HG02938 (cell line): Measurements from ENCODE around the gene UBA3.
A peak's percentile ranks its signal among the peaks of the same experiment; 100 is the strongest.

Experiments
- ATAC-seq: cut with Tn5 transposase; IDR thresholded peaks from one replicate; pipeline ENCODE4 v1.9.1; 2021; ENCODE audit warnings: mild to moderate bottlenecking, moderate library complexity; ENCODE audit not compliant: unreplicated experiment

The UBA3 gene

DNA sequence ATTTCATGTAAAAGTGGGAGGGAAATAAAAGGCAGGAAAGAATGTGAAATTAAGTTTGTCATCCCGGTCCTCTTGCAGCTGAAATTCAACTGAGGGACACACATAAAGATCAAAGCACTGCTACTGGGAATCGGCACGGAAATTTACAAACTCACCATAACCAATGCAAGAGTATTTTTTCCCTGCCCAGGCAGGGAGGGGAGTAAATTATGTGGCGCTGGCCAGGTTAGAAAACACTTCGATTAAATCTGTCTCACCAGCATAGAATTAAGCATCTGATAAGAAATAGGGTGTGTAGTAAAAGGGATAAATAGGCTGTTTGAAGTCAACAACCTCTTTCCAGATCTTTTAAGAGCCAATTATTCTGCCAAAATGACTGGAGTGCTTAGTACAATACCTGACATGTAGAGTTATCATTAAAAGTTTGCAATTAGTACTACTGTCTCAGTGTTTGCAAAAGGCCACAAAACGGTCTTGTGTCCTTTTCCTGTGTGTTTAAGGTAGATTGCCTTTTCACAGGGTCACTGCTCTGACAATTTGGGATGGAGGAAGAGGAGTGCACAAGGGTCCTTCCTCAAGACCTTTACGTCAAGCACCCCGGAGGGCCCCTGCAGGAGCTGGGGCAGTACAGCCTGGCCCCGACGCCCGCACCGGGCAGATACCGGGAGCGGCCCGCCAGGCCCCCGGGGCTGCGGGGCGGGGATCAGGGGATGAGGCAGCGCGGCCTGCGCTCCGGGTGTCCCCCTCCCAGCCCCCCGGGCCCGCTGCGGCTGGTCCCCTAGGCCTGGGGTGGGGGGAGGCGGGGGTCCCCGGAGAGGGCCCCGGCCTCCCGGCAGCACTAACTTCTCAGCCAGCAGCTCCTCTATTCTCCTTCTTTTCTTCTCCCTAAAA, 651 bp downstream of the UBA3 start:
- no peak for ATAC-seq

DNA sequence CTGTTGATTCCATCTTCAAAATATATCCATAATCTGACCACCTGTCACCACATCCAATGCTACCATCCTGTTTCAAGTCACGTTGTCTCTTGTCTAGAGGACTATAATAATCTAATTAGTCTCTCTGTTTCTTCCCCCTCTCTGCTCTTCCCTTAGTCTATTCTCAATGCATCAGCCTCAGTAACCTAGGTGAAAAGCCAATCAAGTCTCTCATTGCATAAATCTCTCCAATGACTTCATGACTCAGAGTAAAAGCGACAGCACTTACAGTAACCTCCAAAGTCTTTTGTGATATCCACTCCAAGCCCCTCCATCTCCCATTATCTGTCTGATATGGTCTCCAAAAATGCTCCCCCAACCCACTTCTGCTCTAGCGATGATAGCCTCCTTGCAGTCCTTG, 7.2 kb downstream of the UBA3 start:
- ATAC-seq = no peak

DNA sequence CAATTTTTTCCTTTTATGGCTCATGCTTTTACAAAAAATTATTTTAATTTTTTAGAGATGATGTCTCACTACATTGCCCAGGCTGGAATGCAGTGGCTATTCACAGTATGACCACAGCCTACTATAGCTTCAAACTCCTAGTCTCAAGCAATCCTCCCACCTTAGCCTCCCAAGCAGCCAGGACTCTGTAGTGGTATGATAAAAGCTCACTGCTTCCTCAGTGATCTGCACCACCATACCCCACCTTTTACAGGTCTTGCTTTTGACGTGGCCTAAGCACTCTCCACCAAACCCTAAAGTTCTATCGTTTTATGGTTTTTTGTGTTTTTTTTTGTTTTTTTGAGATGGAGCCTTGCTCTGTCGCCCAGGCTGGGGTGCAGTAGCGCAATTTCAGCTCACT, 14.0 kb downstream of the UBA3 start:
- no peak for ATAC-seq

DNA sequence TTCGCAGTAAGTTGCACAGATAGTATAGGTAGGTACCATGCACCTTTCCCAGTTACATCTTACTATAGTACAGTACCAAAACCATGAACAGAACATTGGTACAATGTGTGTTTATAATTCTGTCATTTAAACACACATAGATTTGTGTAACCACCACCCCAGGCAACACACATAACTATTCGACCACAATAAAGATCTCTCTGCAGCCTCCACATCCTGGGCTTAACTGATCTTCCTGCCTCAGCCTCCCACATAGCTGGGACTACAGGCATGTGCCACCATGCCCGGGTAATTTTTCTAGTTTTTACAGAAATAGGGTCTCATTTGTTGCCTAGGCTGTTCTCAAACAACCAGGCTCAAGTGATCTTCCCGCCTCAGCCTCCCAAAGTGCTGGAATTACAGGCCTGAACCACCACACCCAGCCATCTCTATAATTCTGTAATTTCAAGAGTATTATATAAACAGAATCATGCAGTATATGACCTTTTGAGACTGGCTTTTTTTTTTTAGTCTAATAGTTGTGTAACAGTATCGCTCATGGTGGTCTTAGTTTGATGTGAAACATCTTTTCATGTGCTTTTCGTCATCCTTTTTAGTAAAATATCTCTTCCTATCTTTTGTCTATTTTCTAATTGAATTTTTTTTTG, 14.7 kb downstream of the UBA3 start:
- no peak for ATAC-seq

DNA sequence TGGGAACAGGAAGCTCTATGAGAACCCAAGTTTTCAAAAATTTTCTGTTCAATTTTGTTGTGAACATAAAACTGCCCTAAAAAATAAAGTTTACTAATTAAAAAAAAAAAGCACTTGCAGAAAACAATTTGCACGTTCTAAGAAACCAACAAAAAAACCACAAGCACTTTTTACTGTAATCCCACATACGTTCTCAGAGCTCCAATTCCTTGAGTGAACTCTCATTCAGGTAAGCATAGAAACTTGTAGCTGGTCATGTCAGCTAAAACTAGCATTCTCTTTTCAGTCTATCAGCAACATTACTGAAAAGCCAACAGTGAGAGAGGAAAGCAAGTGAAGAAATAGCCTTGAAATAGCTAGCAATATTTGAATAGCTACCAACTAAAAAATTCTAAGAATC, 16.5 kb downstream of the UBA3 start:
- no peak for ATAC-seq

DNA sequence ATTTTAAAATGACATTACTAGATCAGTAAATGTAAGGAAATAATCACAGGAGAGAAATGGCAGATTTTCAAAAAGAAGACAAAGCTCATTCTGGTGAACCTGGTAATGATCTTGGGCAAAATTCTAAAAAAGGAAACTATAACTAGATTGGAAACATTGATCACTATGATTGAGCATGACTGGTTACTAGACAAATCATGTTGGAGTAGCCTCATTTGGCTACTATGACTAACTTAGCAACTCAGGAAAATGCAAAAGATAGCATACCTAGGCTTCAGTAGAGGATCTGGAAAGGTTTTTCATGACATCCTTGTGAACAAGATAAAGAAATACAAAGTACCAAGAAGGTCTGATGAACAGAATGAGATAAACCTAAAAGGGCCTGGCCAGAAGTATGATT, 20.5 kb downstream of the UBA3 start:
- no peak for ATAC-seq

DNA sequence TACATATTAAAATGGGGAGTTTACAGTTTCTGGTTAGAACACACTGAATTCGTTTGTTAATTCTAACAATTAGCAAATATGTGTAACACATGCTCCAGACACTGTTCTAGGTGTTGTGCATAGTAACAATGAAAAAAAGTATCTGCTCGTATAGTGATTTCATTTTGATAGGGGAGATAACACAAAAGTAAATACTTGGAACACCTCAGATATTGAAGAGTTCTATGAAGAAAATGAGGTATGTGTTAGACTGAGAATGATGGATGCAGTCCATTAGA, 21.3 kb downstream of the UBA3 start:
- no peak for ATAC-seq

DNA sequence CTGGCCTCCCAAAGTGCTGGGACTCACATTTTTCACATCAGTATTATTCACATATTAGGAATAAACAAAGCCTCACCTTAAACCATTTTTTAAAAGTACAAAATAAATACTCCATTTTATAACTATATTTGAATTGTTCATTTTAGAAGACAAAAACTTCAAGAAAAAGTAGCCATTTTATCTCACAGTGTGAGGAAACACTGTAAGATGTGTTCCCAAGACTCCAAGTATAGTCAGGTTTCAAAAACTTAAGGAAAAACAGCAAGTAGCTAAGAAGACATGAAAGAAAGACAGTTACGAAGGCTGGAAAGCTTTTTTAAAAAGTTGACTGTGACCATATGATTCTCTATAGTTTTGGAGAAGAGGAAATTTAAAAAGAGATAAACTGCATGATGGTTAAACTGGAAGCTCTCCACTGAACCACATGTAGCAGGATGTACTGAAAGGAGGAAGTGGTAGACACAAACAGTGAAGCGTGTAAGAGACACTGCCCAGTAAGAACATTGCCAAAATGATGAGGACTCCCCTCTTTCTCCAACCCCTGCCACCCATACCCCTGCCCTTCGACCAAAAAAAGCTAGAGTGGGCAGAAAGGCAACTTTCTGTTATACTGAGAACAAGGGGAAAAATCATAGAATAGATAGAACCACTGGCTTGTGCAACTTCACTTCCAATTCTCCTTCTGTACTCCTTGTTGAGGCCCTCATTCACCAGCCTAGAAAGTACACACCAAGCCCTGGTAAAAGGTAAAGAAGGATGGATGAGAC, 21.8 kb downstream of the UBA3 start:
- ATAC-seq = peak; percentile 99

DNA sequence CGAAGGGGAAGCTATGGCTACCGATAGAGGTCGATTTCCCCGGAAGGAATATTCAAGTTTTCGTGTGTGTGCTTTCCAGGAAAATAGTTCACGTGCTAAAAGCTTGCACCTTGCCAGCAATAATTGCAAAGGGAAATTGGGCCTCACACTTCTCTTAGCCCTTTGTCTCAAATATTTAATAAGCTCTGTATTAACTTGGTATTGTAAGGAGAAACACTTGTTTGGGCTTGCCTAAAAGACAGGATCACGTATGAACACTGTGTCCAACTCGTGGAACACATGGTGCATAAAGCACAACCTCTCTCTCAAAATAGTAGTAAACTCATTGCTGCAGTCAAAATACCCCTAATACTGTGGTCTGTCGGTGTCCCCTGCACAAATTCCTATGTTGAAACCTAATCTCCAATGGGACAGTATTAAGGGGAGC, 27.7 kb downstream of the UBA3 start:
- ATAC-seq = peak; percentile 2

DNA sequence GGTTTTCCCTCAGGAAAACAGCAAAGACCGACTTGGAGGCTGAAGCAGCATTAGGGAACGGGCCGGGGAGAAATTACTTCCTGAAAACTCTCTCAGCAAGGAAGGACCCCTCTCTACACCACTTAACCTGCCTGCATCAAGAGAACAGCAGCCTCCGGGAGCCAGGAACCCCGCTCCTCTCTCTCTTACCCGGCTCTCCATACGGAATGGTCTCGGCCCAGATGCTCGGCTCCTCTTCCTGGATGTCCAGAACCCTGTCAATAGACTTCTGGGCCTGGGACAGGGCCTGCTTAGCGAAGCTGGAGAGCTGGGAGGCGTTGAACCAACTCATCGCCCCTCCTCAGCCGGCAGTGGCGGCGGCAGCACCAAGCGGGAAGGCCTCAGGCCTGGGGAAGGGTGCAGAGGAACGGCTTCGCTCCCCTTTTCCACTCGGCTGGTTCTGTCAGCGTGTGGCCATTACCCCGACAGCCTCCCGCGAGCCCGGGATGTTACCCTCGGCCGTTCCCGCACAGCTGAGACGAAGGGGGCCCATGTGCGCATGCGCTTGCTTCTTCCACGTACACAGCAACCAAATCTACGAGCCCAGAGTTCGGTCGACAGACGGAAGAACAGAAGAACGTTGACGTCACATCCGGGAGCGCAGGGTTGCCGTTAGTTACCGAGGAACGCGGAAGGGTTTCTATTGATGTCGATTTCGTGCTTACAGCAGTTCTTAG, 28.3 kb downstream of the UBA3 start, which contains the start of gene TMF1:
TSS of gene TMF1 (minus strand) at position 578 of the 716 bp plus-strand sequence. CDS start at position 331, 247 bp downstream.
- peak; percentile 97 for ATAC-seq

DNA sequence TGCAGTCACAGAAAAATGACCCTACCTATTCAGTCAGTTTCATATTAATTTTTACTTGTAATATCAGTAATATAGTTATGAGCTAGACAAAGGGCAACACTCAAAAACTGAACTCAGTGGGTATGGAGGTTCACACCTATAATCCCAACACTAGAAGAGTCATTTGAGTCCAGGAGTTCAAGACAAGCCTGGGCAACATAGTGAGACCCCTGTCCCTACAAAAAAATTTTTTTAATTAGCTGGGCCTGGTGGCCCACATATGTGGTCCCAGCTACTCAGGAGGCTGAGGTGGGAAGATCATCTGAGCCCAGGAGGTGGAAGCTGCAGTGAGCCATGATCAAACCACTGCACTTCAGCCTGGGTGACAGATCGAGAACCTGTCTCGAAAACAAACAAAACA, 31.2 kb downstream of the UBA3 start:
- no peak for ATAC-seq

DNA sequence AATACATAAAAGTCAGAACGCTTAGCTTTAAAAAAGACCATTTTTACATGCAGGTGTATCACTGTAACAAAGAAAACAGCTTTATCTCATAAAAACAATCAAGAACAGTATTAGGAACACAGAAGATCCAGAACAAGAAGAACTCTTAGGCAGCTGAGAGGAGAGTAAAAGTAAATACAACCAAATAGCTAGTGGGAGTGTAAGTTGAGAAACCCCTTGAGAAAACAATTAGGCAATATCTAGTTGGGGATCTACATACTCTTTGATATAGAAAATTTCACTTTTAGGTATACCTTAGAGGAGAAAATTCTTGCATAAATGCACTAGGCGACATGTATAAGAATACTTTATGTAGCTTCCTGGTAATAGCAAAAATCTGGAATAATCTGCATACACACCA, 35.6 kb downstream of the UBA3 start:
- no peak for ATAC-seq

DNA sequence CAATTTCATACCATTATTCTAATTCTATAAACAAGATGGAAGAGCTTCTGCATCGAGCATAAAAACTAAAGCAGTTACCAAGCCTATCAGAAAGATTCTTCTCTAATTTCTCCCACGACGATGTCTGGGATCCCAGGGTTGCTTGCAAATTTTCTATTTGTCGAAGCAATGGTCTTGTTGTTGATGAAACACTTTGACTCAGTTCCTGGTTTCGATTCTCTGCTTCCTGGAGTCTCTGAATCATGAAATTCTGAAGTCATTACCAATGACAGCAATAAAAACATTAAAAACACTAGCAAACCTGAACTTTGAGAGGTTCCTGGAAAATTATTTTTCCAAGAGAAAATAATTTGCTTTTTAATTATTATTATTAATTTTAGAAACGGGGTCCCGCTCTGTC, 46.7 kb downstream of the UBA3 start:
- ATAC-seq = no peak

DNA sequence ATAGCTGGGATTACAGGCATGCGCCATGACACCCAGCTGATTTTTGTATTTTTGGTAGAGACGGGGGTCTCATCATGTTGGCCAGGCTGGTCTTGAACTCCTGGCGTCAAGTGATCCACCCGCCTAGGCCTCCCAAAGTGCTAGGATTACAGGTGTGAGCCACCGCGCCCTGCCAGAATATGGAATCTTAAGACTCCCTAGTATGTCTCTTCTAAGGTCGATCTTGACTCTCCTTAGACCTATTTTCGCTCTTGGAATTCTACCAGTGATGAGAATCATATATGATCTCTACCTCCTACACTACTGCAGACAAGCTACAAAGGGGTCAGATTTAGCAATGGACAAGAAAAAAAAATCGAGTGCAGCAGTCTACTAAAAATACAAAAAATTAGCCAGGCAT, 47.4 kb downstream of the UBA3 start:
- ATAC-seq = no peak

DNA sequence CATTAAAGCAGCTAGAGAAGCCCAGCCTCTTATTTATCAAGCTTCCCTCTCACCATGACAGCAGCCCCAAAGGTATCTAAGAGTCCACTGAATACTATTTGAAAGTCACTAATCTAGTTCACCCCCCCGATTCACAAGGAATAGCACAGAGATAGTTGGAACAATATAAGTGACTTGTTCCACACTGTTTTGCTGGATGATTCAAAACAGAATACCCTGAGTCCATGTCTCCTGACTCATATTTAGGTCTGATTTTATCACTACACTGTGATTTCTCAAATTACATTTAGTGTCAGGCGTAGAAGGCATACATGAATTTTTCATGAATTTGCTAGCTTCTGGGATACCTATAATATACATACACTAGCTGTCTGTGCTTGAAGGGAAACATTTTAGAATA, 48.0 kb downstream of the UBA3 start:
- no peak for ATAC-seq

DNA sequence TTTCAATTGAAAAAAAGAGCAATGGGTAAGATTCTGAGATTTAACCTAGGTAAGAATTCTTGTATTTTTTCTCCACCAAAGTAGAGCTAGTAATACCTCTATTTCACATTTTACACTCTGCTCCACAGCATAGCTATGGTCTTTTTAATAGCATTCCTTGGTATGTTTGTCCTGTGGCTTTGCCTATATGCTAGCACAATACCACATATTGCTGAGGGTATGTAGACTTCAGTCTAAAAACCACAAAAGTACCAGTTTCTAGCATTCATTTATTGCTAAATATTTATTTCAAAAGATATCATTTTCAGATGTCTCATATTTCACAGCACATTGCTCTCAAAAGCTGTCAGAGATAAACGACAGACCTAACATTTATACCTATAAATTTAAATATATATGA, 48.5 kb downstream of the UBA3 start:
- ATAC-seq = no peak

DNA sequence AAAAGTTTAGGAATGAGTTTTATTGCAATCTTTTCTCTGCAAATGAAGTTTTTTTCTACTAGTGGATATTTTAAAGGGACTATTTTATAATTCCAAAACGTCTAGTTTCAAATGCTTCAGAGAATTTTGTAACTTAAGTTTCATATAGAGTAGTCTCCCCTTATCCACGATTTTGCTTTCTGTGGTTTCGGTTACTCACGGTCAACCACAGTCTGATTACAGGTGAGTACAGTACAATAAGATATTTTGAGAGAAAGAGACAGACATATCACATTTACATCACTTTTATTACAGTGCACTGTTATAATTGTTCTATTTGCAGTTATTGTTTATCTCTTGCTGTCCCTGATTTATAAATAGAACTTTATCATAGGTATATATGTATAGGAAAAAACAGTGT, 59.3 kb downstream of the UBA3 start:
- no peak for ATAC-seq

DNA sequence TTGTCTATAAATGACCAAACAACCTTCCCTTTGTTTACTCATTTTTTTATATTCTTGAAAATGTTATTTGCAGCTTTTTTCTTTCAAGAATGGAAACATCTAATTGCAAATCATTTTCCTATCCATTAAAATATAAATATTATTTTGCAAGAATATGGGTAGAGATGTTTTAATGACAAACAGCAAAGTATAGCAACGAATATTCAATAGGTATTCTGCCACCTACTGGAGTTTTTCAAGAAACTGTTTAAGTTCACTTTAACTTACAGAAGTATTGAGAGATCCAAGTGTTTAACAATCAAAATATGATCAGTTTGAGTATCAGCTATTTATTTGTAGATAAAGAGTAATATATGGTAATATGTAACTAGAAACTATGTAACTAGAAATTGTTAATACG, 59.7 kb downstream of the UBA3 start:
- ATAC-seq = no peak

DNA sequence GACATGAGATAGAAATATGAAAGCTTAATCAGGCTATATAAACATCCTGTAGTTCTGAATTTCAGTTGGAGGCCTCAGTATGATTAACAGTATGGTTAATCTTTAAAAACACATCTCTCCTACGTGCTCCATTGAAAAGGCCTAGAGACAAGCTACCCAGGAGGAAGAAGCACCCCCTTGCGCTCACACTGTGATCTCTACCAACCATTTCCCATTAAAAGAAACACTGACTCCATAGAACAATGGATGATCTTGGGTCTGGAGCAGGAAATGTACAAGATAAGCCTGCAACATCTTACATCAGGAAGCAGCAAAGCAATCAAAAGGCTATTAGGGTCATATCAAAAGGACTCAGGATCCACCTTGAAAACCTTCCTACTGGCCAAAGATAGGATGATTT, 63.3 kb downstream of the UBA3 start:
- ATAC-seq = no peak

DNA sequence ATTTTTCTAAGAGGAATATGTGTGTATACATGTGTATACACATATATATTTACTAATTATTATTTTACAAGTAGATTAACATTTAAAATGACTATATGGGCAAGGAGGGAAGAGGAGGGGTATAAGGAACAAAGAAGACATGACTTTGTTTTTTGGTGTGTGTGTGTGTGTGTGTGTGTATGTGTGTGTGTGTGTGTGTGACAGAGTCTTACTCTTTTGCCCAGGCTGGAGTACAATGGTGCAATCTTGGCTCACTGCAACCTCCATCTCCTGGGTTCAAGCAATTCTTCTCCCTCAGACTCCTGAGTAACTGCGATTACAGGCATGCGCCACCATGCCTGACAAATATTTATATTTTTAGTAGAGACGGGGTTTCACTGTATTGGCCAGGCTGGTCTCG, 64.1 kb downstream of the UBA3 start:
- no peak for ATAC-seq

DNA sequence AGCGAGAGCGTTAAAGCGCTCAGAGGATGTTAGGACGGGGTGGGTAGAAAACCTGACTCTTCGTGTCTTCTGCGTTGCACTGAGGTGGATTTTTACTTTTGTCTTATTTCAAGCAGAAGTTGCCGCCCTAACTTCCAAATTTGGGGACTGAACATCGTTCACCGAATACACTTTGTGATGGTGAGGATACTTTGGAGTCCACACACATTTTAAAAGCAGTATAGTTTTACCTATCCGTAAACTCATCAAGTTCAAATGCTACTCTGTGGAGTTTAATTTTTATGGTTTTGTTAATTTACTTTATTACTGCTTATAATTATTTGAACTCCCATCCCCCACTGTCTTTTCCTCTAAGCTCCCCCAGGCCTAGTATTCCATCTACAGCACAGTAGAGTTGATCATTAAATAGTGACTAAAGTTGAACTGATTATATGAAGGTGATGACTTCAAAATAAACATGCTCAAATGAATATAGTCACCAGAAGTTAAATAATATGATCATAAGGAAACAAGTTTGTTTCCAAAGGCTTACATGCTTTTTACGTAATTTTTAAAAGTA, 66.1 kb downstream of the UBA3 start:
- no peak for ATAC-seq
